NT2/D1 (cell line): ENCODE results near the gene OAS1.

Source experiments
- DNase-seq: peaks from one replicate; pipeline ENCODE4 v3.0.0-alpha.2; 2011; ENCODE audit warnings: low read depth, low spot score
- H3K27me3 ChIP-seq: 2 replicates; pipeline ENCODE4 v1.6.0; 2011; ENCODE audit warnings: mild to moderate bottlenecking; ENCODE audit not compliant: insufficient read length, insufficient read depth
- H3K36me3 ChIP-seq: 2 replicates; pipeline ENCODE4 v1.6.1; 2011; ENCODE audit warnings: mild to moderate bottlenecking, low read length, mixed read lengths; ENCODE audit not compliant: insufficient read depth, insufficient read length
- H3K4me1 ChIP-seq: 2 replicates; pipeline ENCODE4 v1.5.1; 2011; ENCODE audit not compliant: insufficient read depth, insufficient read length
- H3K4me3 ChIP-seq: 2 replicates; pipeline ENCODE4 v1.5.1; 2011; ENCODE audit warnings: low read depth; ENCODE audit not compliant: insufficient read length
- H3K9ac ChIP-seq: 2 replicates; pipeline ENCODE4 v1.6.0; 2011; ENCODE audit warnings: low read depth; ENCODE audit not compliant: insufficient read length
- H3K9me3 ChIP-seq: 2 replicates; pipeline ENCODE4 v1.5.1; 2011; ENCODE audit warnings: mild to moderate bottlenecking, low read length; ENCODE audit not compliant: insufficient read depth
- SUZ12 ChIP-seq: IDR thresholded peaks from 2 replicates; pipeline ENCODE4 v1.6.1; 2011; ENCODE audit not compliant: insufficient read length, insufficient read depth; ENCODE audit errors: extremely low read depth
- YY1 ChIP-seq: IDR thresholded peaks from 2 replicates; pipeline ENCODE4 v1.6.1; 2011; ENCODE audit not compliant: insufficient read length, insufficient read depth
- ZNF274 ChIP-seq: IDR thresholded peaks from 2 replicates; pipeline ENCODE4 v1.6.1; 2011; ENCODE audit warnings: mild to moderate bottlenecking, low read depth, low read length

Gene OAS1

GRCh38 chr12:112938751-112939150 lies 32.0 kb downstream of the OAS1 start:
- no peak for DNase-seq
- TF ChIP-seq SUZ12 (no peak), YY1 (no peak), ZNF274 (no peak)
- Histone ChIP-seq H3K9me3 (no peaks in the 10 kb centered on the region), H3K4me1 (no peaks in the 10 kb centered on the region), H3K36me3 (no peaks in the 10 kb centered on the region), H3K27me3 (peaks cover 43% of the 10 kb centered on the region), H3K4me3 (peak overlapping the region; percentile 45), H3K9ac (peak overlapping the region; percentile 74)

- no peak overlapping the region for H3K4me3 ChIP-seq
- H3K4me1 ChIP-seq, result peaks cover 3% of the 10 kb centered on the region
- H3K9ac ChIP-seq, result no peak overlapping the region
- no peak for DNase-seq
- TF ChIP-seq YY1 (no peak), SUZ12 (no peak), ZNF274 (no peak)
- peaks cover 43% of the 10 kb centered on the region for H3K27me3 ChIP-seq
- no peaks in the 10 kb centered on the region for H3K36me3 ChIP-seq
- H3K9me3 ChIP-seq, result no peaks in the 10 kb centered on the region
Measured at GRCh38 chr12:112939761-112940381, 33.1 kb downstream of the OAS1 start.

GRCh38 chr12:112941528-112942335 lies 35.0 kb downstream of the OAS1 start:
- TF ChIP-seq SUZ12 (no peak), YY1 (no peak), ZNF274 (no peak)
- Histone ChIP-seq H3K4me1 (peaks cover 3% of the 10 kb centered on the region), H3K27me3 (peaks cover 35% of the 10 kb centered on the region), H3K36me3 (no peaks in the 10 kb centered on the region), H3K9ac (no peak overlapping the region), H3K9me3 (no peaks in the 10 kb centered on the region), H3K4me3 (no peak overlapping the region)
- DNase-seq, result no peak

- no peak overlapping the region for H3K4me3 ChIP-seq
- no peaks in the 10 kb centered on the region for H3K36me3 ChIP-seq
- TF ChIP-seq SUZ12 (no peak), YY1 (no peak), ZNF274 (no peak)
- H3K9ac ChIP-seq, result no peak overlapping the region
- DNase-seq, result no peak
- H3K9me3 ChIP-seq, result no peaks in the 10 kb centered on the region
- H3K27me3 ChIP-seq, result peaks cover 27% of the 10 kb centered on the region
- peaks cover 3% of the 10 kb centered on the region for H3K4me1 ChIP-seq
Measured at GRCh38 chr12:112942572-112942971, 35.8 kb downstream of the OAS1 start.

GRCh38 chr12:112944024-112944690 lies 37.4 kb downstream of the OAS1 start:
- Histone ChIP-seq H3K36me3 (peaks cover 4% of the 10 kb centered on the region), H3K4me1 (peaks cover 3% of the 10 kb centered on the region), H3K4me3 (no peak overlapping the region), H3K9ac (no peak overlapping the region), H3K27me3 (peaks cover 11% of the 10 kb centered on the region), H3K9me3 (no peaks in the 10 kb centered on the region)
- no peak for TF ChIP-seq ZNF274
- TF ChIP-seq SUZ12, result no peak
- no peak for TF ChIP-seq YY1
- DNase-seq, result peak; percentile 20

GRCh38 chr12:112945515-112945914 lies 38.8 kb downstream of the OAS1 start:
- DNase-seq, result no peak
- Histone ChIP-seq H3K9ac (no peak overlapping the region), H3K36me3 (peaks cover 4% of the 10 kb centered on the region), H3K9me3 (no peaks in the 10 kb centered on the region), H3K4me3 (no peak overlapping the region), H3K27me3 (no peaks in the 10 kb centered on the region), H3K4me1 (peaks cover 3% of the 10 kb centered on the region)
- no peak for TF ChIP-seq SUZ12
